ENCODE results near the gene INAFM2.

DNA sequence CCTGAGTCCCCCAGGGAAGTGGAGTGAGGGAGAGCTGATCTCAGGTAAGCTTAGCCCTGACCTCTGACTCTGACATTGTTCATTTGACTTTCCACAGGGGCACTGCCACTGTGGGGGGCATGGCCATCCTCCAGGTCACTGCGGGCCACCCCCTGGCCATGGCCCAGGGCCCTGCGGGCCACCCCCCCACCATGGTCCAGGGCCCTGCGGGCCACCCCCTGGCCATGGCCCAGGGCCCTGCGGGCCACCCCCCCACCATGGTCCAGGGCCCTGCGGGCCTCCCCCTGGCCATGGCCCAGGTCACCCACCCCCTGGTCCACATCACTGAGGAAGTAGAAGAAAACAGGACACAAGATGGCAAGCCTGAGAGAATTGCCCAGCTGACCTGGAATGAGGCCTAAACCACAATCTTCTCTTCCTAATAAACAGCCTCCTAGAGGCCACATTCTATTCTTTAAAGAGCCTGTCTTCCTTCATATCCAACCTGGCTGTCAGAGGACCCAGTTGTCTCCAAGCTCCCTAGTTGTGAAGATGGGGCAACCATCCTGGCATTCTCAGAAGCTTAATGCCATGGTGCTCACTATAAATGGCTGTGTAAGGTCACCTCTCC lies 32.6 kb downstream of the INAFM2 start:
- TF ChIP-seq CTCF (IDR thresholded peaks at IDR 0.05; ENCODE audit: poor library complexity) (no peak), EZH2 (IDR thresholded peaks at IDR 0.05; ENCODE audit: borderline replicate concordance) (no peak)

Measured in hepatocyte (in vitro differentiated cells).